ENCODE measurements around the gene C1orf167.

Gene C1orf167

GRCh38 chr1:11794446-11795237 is 32.6 kb downstream of the C1orf167 start (continued):
- no peak for TF ChIP-seq ZNF565 (CRISPR knock-in tag; conservative IDR thresholded peaks at IDR 0.05; ENCODE audit: low read depth)
- no peak for TF ChIP-seq GLIS3 (CRISPR knock-in tag; IDR thresholded peaks at IDR 0.05)
- TF ChIP-seq ZNF70 (CRISPR knock-in tag; IDR thresholded peaks at IDR 0.05) = no peak
- no peak for TF ChIP-seq TCF4 (CRISPR knock-in tag; IDR thresholded peaks at IDR 0.05; ENCODE audit: borderline replicate concordance)

GRCh38 chr1:11795238-11795890 is 33.4 kb downstream of the C1orf167 start:
- no peak for ATAC-seq
- TF ChIP-seq CREB5 (CRISPR knock-in tag; IDR thresholded peaks at IDR 0.05; ENCODE audit: low read depth) = no peak
- TF ChIP-seq GLIS3 (CRISPR knock-in tag; IDR thresholded peaks at IDR 0.05) = no peak
- no peak for TF ChIP-seq ESRRG (CRISPR knock-in tag; IDR thresholded peaks at IDR 0.05)
- TF ChIP-seq TSHZ2 (CRISPR knock-in tag; IDR thresholded peaks at IDR 0.05) = no peak
- no peak for TF ChIP-seq SNAI2 (CRISPR knock-in tag; IDR thresholded peaks at IDR 0.05)
- TF ChIP-seq ZFP30 (CRISPR knock-in tag; IDR thresholded peaks at IDR 0.05) = no peak
- no peak for TF ChIP-seq PPARA (CRISPR knock-in tag; IDR thresholded peaks at IDR 0.05; ENCODE audit: borderline replicate concordance)
- TF ChIP-seq OSR1 (CRISPR knock-in tag; IDR thresholded peaks at IDR 0.05) = no peak
- no peak for TF ChIP-seq ZNF70 (CRISPR knock-in tag; IDR thresholded peaks at IDR 0.05)
- no peak for TF ChIP-seq ZFP3 (CRISPR knock-in tag; IDR thresholded peaks at IDR 0.05)
- TF ChIP-seq CSRNP3 (CRISPR knock-in tag; IDR thresholded peaks at IDR 0.05) = no peak

- TF ChIP-seq PPARA (CRISPR knock-in tag; IDR thresholded peaks at IDR 0.05; ENCODE audit: borderline replicate concordance) = no peak
- no peak for TF ChIP-seq ARNTL (CRISPR knock-in tag; IDR thresholded peaks at IDR 0.05; ENCODE audit: borderline replicate concordance, low read depth)
- TF ChIP-seq ZNF70 (CRISPR knock-in tag; IDR thresholded peaks at IDR 0.05) = no peak
- no peak for TF ChIP-seq PATZ1 (CRISPR knock-in tag; IDR thresholded peaks at IDR 0.05; ENCODE audit: borderline replicate concordance)
- TF ChIP-seq POU6F1 (CRISPR knock-in tag; IDR thresholded peaks at IDR 0.05; ENCODE audit: borderline replicate concordance, low read depth) = no peak
- no peak for TF ChIP-seq ZFP30 (CRISPR knock-in tag; IDR thresholded peaks at IDR 0.05)
- no peak for TF ChIP-seq CSRNP3 (CRISPR knock-in tag; IDR thresholded peaks at IDR 0.05)
- no peak for TF ChIP-seq BACH2 (CRISPR knock-in tag; IDR thresholded peaks at IDR 0.05; ENCODE audit: borderline replicate concordance)
- TF ChIP-seq OSR1 (CRISPR knock-in tag; IDR thresholded peaks at IDR 0.05) = no peak
- TF ChIP-seq CREB5 (CRISPR knock-in tag; IDR thresholded peaks at IDR 0.05; ENCODE audit: low read depth) = no peak
- no peak for TF ChIP-seq ZC3H10 (CRISPR knock-in tag; IDR thresholded peaks at IDR 0.05)
- TF ChIP-seq TOX (CRISPR knock-in tag; IDR thresholded peaks at IDR 0.05; ENCODE audit: borderline replicate concordance) = no peak
- TF ChIP-seq RARB (CRISPR knock-in tag; IDR thresholded peaks at IDR 0.05) = no peak
- no peak for TF ChIP-seq ESRRG (CRISPR knock-in tag; IDR thresholded peaks at IDR 0.05)
- no peak for TF ChIP-seq CSDC2 (CRISPR knock-in tag; IDR thresholded peaks at IDR 0.05)
- ATAC-seq = no peak
Observed at GRCh38 chr1:11796036-11796828, 34.2 kb downstream of the C1orf167 start.

Measured in SK-N-SH treated with all-trans-retinoic acid at 6 μM for 48 hours (cell line).